MM.1S (cell line): ENCODE data around the gene RHOB.

Experiments used
- CTCF ChIP-seq: fragments of 300-600 bp; sonication (generic); IDR thresholded peaks from 2 replicates; pipeline ENCODE4 v1.5.1; 2016; ENCODE audit warnings: antibody characterized with exemption, low read length, mixed read lengths
- EZH2 ChIP-seq: fragments of 300-600 bp; sonication (generic); optimal IDR thresholded peaks from 2 replicates; pipeline ENCODE3; 2017; ENCODE audit warnings: low read depth, mild to moderate bottlenecking, antibody characterized with exemption, low read length, mixed read lengths
- EZH2phosphoT487 ChIP-seq: fragments of 300-600 bp; sonication (generic); IDR thresholded peaks from 2 replicates; pipeline ENCODE4 v1.6.1; 2018; ENCODE audit warnings: antibody characterized with exemption, low read length

GRCh38 chr2:20425884-20426283, 21.0 kb upstream of the RHOB start:
- no peak for TF ChIP-seq CTCF
- TF ChIP-seq EZH2, result no peak
- TF ChIP-seq EZH2phosphoT487, result no peak
